ENCODE measurements around the gene DENR. TPM values are rescaled to one million over a fixed set of nuclear protein-coding genes. Genes with fewer than 3 reads are reported as not detected.

Gene DENR
- total and polyA plus RNA-seq, 2 of the 13 experiments (the other 11 are each of a cell fraction or from before 2014, with no cell fraction given): 30.0 to 59.1 TPM

DNA sequence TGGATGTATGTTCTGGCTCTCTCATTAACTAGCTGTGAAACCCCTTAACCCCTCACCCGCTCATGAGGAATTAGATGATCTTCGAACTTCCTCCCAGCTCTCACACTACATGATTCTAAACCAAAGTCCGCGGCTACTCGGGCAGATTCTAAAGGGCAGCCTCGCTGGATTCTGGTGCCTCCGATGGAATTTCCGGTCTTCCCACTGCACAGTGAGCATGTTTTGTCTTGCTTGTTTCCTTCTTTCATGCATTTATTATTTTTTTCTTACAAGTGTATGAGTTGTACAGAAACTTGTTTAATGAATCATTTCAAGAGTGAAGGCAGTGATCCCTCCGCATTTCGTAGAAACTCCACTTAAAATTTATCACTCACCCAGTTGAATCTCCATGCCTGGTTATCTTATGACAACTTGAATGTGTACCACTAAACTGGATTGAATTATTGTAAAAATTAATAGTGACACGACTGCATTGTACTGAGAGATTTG lies 31.5 kb upstream of the DENR start (continued):
- TF ChIP-seq E2F5 (CRISPR knock-in tag; conservative IDR thresholded peaks at IDR 0.05) (no peak), HHEX (CRISPR knock-in tag; IDR thresholded peaks at IDR 0.05) (0 out of 2 replicates have a peak, but pooled peaks have one; percentile 21), ZNF746 (CRISPR knock-in tag; IDR thresholded peaks at IDR 0.05) (no peak), RBM22 (optimal IDR thresholded peaks at IDR 0.05; ENCODE audit: low read length) (no peak), GPN1 (CRISPR knock-in tag; IDR thresholded peaks at IDR 0.05; ENCODE audit: borderline replicate concordance) (no peak), ZNF576 (CRISPR knock-in tag; IDR thresholded peaks at IDR 0.05) (no peak), ZNF766 (CRISPR knock-in tag; IDR thresholded peaks at IDR 0.05; ENCODE audit: borderline replicate concordance) (no peak), HINFP (CRISPR knock-in tag; IDR thresholded peaks at IDR 0.05; ENCODE audit: low read depth) (0 out of 2 replicates have a peak, but pooled peaks have one; percentile 32), ESRRA (CRISPR knock-in tag; IDR thresholded peaks at IDR 0.05; ENCODE audit: low read depth) (peak; percentile 66; the same call in 1 of the 2 replicates), TERF1 (CRISPR knock-in tag; IDR thresholded peaks at IDR 0.05) (no peak), ZFAT (CRISPR knock-in tag; conservative IDR thresholded peaks at IDR 0.05) (no peak), BRCA1 (CRISPR knock-in tag; IDR thresholded peaks at IDR 0.05) (no peak), BRF2 (CRISPR knock-in tag; IDR thresholded peaks at IDR 0.05) (no peak), BCL3 (CRISPR knock-in tag; IDR thresholded peaks at IDR 0.05) (no peak)
- TF ChIP-seq, protein P1, sequence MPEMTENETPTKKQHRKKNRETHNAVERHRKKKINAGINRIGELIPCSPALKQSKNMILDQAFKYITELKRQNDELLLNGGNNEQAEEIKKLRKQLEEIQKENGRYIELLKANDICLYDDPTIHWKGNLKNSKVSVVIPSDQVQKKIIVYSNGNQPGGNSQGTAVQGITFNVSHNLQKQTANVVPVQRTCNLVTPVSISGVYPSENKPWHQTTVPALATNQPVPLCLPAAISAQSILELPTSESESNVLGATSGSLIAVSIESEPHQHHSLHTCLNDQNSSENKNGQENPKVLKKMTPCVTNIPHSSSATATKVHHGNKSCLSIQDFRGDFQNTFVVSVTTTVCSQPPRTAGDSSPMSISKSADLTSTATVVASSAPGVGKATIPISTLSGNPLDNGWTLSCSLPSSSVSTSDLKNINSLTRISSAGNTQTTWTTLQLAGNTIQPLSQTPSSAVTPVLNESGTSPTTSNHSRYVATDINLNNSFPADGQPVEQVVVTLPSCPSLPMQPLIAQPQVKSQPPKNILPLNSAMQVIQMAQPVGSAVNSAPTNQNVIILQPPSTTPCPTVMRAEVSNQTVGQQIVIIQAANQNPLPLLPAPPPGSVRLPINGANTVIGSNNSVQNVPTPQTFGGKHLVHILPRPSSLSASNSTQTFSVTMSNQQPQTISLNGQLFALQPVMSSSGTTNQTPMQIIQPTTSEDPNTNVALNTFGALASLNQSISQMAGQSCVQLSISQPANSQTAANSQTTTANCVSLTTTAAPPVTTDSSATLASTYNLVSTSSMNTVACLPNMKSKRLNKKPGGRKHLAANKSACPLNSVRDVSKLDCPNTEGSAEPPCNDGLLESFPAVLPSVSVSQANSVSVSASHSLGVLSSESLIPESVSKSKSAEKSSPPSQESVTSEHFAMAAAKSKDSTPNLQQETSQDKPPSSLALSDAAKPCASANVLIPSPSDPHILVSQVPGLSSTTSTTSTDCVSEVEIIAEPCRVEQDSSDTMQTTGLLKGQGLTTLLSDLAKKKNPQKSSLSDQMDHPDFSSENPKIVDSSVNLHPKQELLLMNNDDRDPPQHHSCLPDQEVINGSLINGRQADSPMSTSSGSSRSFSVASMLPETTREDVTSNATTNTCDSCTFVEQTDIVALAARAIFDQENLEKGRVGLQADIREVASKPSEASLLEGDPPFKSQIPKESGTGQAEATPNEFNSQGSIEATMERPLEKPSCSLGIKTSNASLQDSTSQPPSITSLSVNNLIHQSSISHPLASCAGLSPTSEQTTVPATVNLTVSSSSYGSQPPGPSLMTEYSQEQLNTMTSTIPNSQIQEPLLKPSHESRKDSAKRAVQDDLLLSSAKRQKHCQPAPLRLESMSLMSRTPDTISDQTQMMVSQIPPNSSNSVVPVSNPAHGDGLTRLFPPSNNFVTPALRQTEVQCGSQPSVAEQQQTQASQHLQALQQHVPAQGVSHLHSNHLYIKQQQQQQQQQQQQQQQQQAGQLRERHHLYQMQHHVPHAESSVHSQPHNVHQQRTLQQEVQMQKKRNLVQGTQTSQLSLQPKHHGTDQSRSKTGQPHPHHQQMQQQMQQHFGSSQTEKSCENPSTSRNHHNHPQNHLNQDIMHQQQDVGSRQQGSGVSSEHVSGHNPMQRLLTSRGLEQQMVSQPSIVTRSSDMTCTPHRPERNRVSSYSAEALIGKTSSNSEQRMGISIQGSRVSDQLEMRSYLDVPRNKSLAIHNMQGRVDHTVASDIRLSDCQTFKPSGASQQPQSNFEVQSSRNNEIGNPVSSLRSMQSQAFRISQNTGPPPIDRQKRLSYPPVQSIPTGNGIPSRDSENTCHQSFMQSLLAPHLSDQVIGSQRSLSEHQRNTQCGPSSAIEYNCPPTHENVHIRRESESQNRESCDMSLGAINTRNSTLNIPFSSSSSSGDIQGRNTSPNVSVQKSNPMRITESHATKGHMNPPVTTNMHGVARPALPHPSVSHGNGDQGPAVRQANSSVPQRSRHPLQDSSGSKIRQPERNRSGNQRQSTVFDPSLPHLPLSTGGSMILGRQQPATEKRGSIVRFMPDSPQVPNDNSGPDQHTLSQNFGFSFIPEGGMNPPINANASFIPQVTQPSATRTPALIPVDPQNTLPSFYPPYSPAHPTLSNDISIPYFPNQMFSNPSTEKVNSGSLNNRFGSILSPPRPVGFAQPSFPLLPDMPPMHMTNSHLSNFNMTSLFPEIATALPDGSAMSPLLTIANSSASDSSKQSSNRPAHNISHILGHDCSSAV (CRISPR knock-in tag; IDR thresholded peaks at IDR 0.05; ENCODE audit: borderline replicate concordance): no peak
